GM23338 (cell line): ENCODE data around the gene ACAD11.

Source experiments
- CTCF ChIP-seq, 2 experiments: fragments of 200-600 bp in 1 of 2; sonication (generic) in 1 of 2; conservative IDR thresholded peaks; 2 replicates each; pipeline versions ENCODE4 v1.5.1 to v1.6.1; 2016 to 2017; ENCODE audit warnings: antibody characterized with exemption in 2 of 2, low read depth in 2 of 2, mild to moderate bottlenecking in 2 of 2, moderate library complexity in 1 of 2
- POLR2AphosphoS5 ChIP-seq: IDR thresholded peaks from 2 replicates; pipeline ENCODE4 v1.6.1; 2016; ENCODE audit warnings: antibody characterized with exemption, low read depth

DNA sequence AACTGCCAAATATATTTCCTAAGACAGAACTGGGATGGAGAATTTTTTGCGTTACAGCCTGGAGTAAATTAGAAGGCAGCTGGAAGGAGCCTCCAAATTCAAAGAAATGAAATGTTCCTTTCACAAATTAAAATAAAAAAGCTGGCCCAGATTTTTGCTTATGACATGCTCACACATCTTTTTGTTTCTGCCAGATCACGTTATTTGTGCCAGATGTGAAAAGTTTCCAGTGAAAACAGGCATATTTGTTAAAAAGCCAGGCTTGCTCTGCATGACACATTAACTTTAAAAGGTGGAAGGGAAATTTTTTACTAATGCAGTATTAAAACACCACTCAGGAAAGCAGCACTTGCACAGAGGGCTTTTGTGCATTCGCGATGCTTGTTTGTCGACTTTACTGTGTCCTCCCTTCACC lies 85.8 kb downstream of the ACAD11 start:
- TF ChIP-seq CTCF (conservative IDR thresholded peaks at IDR 0.05; ENCODE audit: low read depth in 2 of 2) (no peak), POLR2AphosphoS5 (no peak)
